H1 (cell line): ENCODE data around the gene OSBPL5. TPM values are rescaled to one million over a fixed set of nuclear protein-coding genes. Genes with fewer than 3 reads are reported as not detected.
A peak's percentile ranks its signal among the peaks of the same experiment; 100 is the strongest.

Experiments used
- CTCF ChIA-PET: fragments of 300-600 bp; sonication (Branson Sonifier 250); formaldehyde crosslinking; loops from one replicate; lab custom pipeline; 2021; ENCODE audit not compliant: partially characterized antibody; lab: Charles Lee
- POLR2A ChIA-PET: fragments of 300-600 bp; sonication (Branson Sonifier 250); formaldehyde crosslinking; loops from one replicate; lab custom pipeline; 2021; ENCODE audit warnings: inconsistent platforms; ENCODE audit not compliant: partially characterized antibody; lab: Charles Lee
- DNase-seq, 2 experiments: peaks; one replicate each; pipeline versions ENCODE4 v3.0.0 to v3.0.0-alpha.2; 2010 to 2022; ENCODE audit warnings: low spot score in 2 of 2, low read depth in 1 of 2, mixed read lengths in 1 of 2
- FAIRE-seq: peaks from 2 replicates; lab custom pipeline; 2011; peaks lifted over from hg19 to GRCh38; lab: Jason Lieb, UNC
- H2AFZ ChIP-seq: 2 replicates; pipeline ENCODE4 v1.8.1; 2012; ENCODE audit warnings: low read length, inconsistent platforms
- H2AK5ac ChIP-seq: 2 replicates; pipeline ENCODE4 v1.6.1; 2013; ENCODE audit warnings: low read depth, low read length
- H2BK120ac ChIP-seq: replicated peaks from 2 replicates; pipeline ENCODE3; 2013; ENCODE audit warnings: low read depth, low read length, inconsistent platforms
- H2BK12ac ChIP-seq: 2 replicates; pipeline ENCODE4 v1.6.1; 2013; ENCODE audit warnings: low read depth, low read length
- H2BK15ac ChIP-seq: 2 replicates; pipeline ENCODE4 v1.6.1; 2013; ENCODE audit warnings: low read length
- H2BK20ac ChIP-seq: 2 replicates; pipeline ENCODE4 v1.6.1; 2013; ENCODE audit warnings: low read length
- H2BK5ac ChIP-seq: 2 replicates; pipeline ENCODE4 v1.6.1; 2013; ENCODE audit warnings: low read depth, low read length
- H3K14ac ChIP-seq: 2 replicates; pipeline ENCODE4 v1.6.1; 2013; ENCODE audit warnings: inconsistent platforms; ENCODE audit not compliant: insufficient read length
- H3K18ac ChIP-seq: 2 replicates; pipeline ENCODE4 v1.6.1; 2013; ENCODE audit warnings: low read length; ENCODE audit errors: extremely low read depth
- H3K23ac ChIP-seq: 2 replicates; pipeline ENCODE4 v1.6.1; 2013; ENCODE audit warnings: inconsistent platforms; ENCODE audit not compliant: insufficient read length
- H3K23me2 ChIP-seq: 2 replicates; pipeline ENCODE4 v1.6.1; 2013; ENCODE audit warnings: low read depth, low read length
- H3K27ac ChIP-seq: 2 replicates; pipeline ENCODE4 v1.6.1; 2011; ENCODE audit warnings: low read depth, low read length, inconsistent platforms
- H3K27me3 ChIP-seq, 4 experiments: replicated peaks in 1 of 4; 1 replicate in 1 of 4; 2 replicates in 3 of 4; pipeline versions ENCODE4 v1.6.1 to v1.8.1; 2011 to 2013; ENCODE audit warnings: low read length in 3 of 4, mild to moderate bottlenecking in 3 of 4, inconsistent platforms in 2 of 4, mixed read lengths in 2 of 4, moderate library complexity in 1 of 4; ENCODE audit not compliant: control insufficient read depth in 3 of 4, insufficient read depth in 3 of 4; ENCODE audit errors: extremely low read depth in 1 of 4
- H3K36me3 ChIP-seq, 4 experiments: 2 replicates each; pipeline versions ENCODE4 v1.6.1 to v1.8.1; 2011 to 2013; ENCODE audit warnings: mild to moderate bottlenecking in 4 of 4, low read length in 3 of 4, moderate library complexity in 2 of 4, control low read depth in 1 of 4, inconsistent platforms in 1 of 4; ENCODE audit not compliant: insufficient read depth in 4 of 4, control insufficient read depth in 2 of 4
- H3K4ac ChIP-seq: replicated peaks from 2 replicates; pipeline ENCODE3; 2013; ENCODE audit warnings: low read length, low read depth, mixed read lengths, inconsistent platforms; ENCODE audit not compliant: insufficient read length
- H3K4me1 ChIP-seq, 4 experiments: replicated peaks in 1 of 4; 1 replicate in 1 of 4; 2 replicates in 3 of 4; pipeline versions ENCODE4 v1.6.1 to v1.8.1; 2011 to 2013; ENCODE audit warnings: low read length in 3 of 4, inconsistent platforms in 2 of 4, mixed read lengths in 1 of 4; ENCODE audit not compliant: insufficient read depth in 4 of 4, control insufficient read depth in 3 of 4
- H3K4me2 ChIP-seq, 2 experiments: 2 replicates each; pipeline versions ENCODE4 v1.6.1 to v1.8.1; 2011 to 2013; ENCODE audit warnings: low read depth in 2 of 2, low read length in 2 of 2, control low read depth in 1 of 2, inconsistent platforms in 1 of 2, mild to moderate bottlenecking in 1 of 2; ENCODE audit not compliant: insufficient read depth in 1 of 2
- H3K4me3 ChIP-seq, 4 experiments: fragments of 200-600, 300-600 bp in 1 of 4; sonication (generic), shearing (Covaris generic), sonication (Bioruptor Twin) in 1 of 4; 2 replicates each; pipeline versions ENCODE4 v1.5.1 to v1.8.1; 2011 to 2016; ENCODE audit warnings: low read length in 4 of 4, low read depth in 3 of 4, control low read depth in 2 of 4, inconsistent platforms in 2 of 4, mild to moderate bottlenecking in 2 of 4, mixed read lengths in 1 of 4, moderate library complexity in 1 of 4; ENCODE audit not compliant: insufficient read depth in 2 of 4; ENCODE audit errors: extremely low read depth in 1 of 4
- H3K56ac ChIP-seq: replicated peaks from 2 replicates; pipeline ENCODE3; 2013; ENCODE audit warnings: low read depth, mild to moderate bottlenecking, mixed read lengths, low read length, inconsistent platforms; ENCODE audit not compliant: insufficient read length
- H3K79me1 ChIP-seq: 2 replicates; pipeline ENCODE4 v1.6.1; 2013; ENCODE audit warnings: low read depth, low read length, control low read depth
- H3K79me2 ChIP-seq, 2 experiments: 2 replicates each; pipeline versions ENCODE4 v1.6.1 to v1.8.1; 2012 to 2013; ENCODE audit warnings: low read length in 2 of 2, mild to moderate bottlenecking in 2 of 2, inconsistent platforms in 1 of 2; ENCODE audit not compliant: insufficient read depth in 2 of 2, control insufficient read depth in 1 of 2
- H3K9ac ChIP-seq, 4 experiments: replicated peaks in 1 of 4; 1 replicate in 1 of 4; 2 replicates in 3 of 4; pipeline versions ENCODE4 v1.6.1 to v1.8.1; 2011 to 2013; ENCODE audit warnings: low read depth in 3 of 4, low read length in 3 of 4, control low read depth in 2 of 4, mild to moderate bottlenecking in 2 of 4, moderate library complexity in 2 of 4, inconsistent platforms in 1 of 4; ENCODE audit errors: extremely low read depth in 1 of 4
- H3K9me3 ChIP-seq, 2 experiments: 2 replicates each; pipeline versions ENCODE4 v1.6.1 to v1.8.1; 2012 to 2013; ENCODE audit warnings: mild to moderate bottlenecking in 2 of 2, moderate library complexity in 2 of 2, control low read depth in 1 of 2, inconsistent platforms in 1 of 2, low read depth in 1 of 2, low read length in 1 of 2, mixed read lengths in 1 of 2; ENCODE audit not compliant: insufficient read depth in 2 of 2
- H4K20me1 ChIP-seq, 2 experiments: replicated peaks in 1 of 2; 2 replicates each; pipeline versions ENCODE3 to v1.8.1; 2011 to 2013; ENCODE audit warnings: inconsistent platforms in 2 of 2, low read length in 2 of 2, mild to moderate bottlenecking in 1 of 2; ENCODE audit not compliant: insufficient read depth in 2 of 2, control insufficient read depth in 1 of 2
- H4K5ac ChIP-seq: 2 replicates; pipeline ENCODE4 v1.6.1; 2013; ENCODE audit warnings: low read length, low read depth, mixed read lengths, inconsistent platforms; ENCODE audit not compliant: insufficient read length
- H4K8ac ChIP-seq: 2 replicates; pipeline ENCODE4 v1.8.0; 2013; ENCODE audit warnings: mild to moderate bottlenecking, moderate library complexity, low read length, inconsistent platforms; ENCODE audit not compliant: insufficient read depth; ENCODE audit errors: extremely low read depth
- H4K91ac ChIP-seq: replicated peaks from 2 replicates; pipeline ENCODE3; 2013; ENCODE audit warnings: low read length, mixed read lengths, inconsistent platforms; ENCODE audit not compliant: insufficient read length
- BCL11A ChIP-seq, 2 experiments: IDR thresholded peaks; one replicate each; pipeline ENCODE4 v1.6.1; 2011; ENCODE audit warnings: low read depth in 2 of 2, low read length in 2 of 2, mild to moderate bottlenecking in 2 of 2
- HDAC2 ChIP-seq, 2 experiments: fragments of 300-600 bp in 1 of 2; sonication (generic) in 1 of 2; IDR thresholded peaks; 2 replicates each; pipeline ENCODE4 v1.6.1; 2011 to 2012; ENCODE audit warnings: low read depth in 2 of 2, low read length in 2 of 2, mild to moderate bottlenecking in 2 of 2, moderate library complexity in 2 of 2, borderline replicate concordance in 1 of 2, inconsistent platforms in 1 of 2
- HDAC6 ChIP-seq: IDR thresholded peaks from one replicate; pipeline ENCODE4 v1.7.1; 2012; ENCODE audit warnings: low read depth, mild to moderate bottlenecking, inconsistent platforms, low read length, moderate library complexity
- JUN ChIP-seq: IDR thresholded peaks from 2 replicates; pipeline ENCODE4 v1.6.1; 2011; ENCODE audit warnings: low read depth, mild to moderate bottlenecking, improper control_type of control experiment, low read length
- RAD21 ChIP-seq, 2 experiments: IDR thresholded peaks in 1 of 2; conservative IDR thresholded peaks in 1 of 2; 2 replicates each; pipeline ENCODE4 v1.6.1; 2011; ENCODE audit warnings: low read depth in 2 of 2, low read length in 2 of 2, improper control_type of control experiment in 1 of 2, inconsistent platforms in 1 of 2, mild to moderate bottlenecking in 1 of 2, moderate library complexity in 1 of 2
- WGBS, 2 experiments: shearing (Covaris generic) in 1 of 2; methylation state at CpG; one replicate each; pipeline versions ENCODE4 v1.1.6 to v1.1.7; 2013 to 2015; ENCODE audit warnings: low lambda C conversion rate in 2 of 2, mixed read lengths in 2 of 2, inconsistent platforms in 1 of 2, low coverage in 1 of 2, missing lambda C conversion rate in 1 of 2; ENCODE audit not compliant: insufficient replicate concordance in 2 of 2, insufficient coverage in 1 of 2, insufficient read length in 1 of 2; ENCODE audit errors: extremely low coverage in 1 of 2, missing lambda C conversion rate in 1 of 2; 5-methylcytosine and 5-hydroxymethylcytosine counted together
- polyA plus RNA-seq, 7 experiments: library from polyadenylated mRNA; depleted of rRNA in 3 of 7; stranded (reverse) in 5 of 7; unstranded in 2 of 7; fragments of >200 nt in 5 of 7; fragments of 200-250 nt in 2 of 7; gene quantifications; 1 replicate in 5 of 7; 2 replicates in 1 of 7; 4 replicates in 1 of 7; pipeline versions ENCODE4 v1.2.1 to v1.2.3, GENCODE V29; 2011 to 2013; ENCODE audit warnings: missing spikeins in 2 of 7, mixed read lengths in 2 of 7
- total RNA-seq: library from RNA; stranded (reverse); fragmentation: NEBNext Ultra II Directional; extraction: Animal tissue kit (Norgen Biotek cat#: 25700); gene quantifications from 2 replicates; pipeline ENCODE4 v1.2.1, GENCODE V29; 2021

Gene OSBPL5
- total and polyA plus RNA-seq, 2 of the 8 experiments (the other 6 are each of a cell fraction or from before 2014, with no cell fraction given): 3.4 to 9.9 TPM

- no peak overlapping the region for H4K91ac ChIP-seq
- H2BK12ac ChIP-seq: 0 out of 2 replicates have a peak overlapping the region, but pooled peaks have one; percentile 17
- H2AK5ac ChIP-seq: peak overlapping the region; percentile 32; the same call in 1 of the 2 replicates
- H4K20me1 ChIP-seq: peaks cover 0 to 10% of the 10 kb centered on the region in 2 experiments
- H3K27ac ChIP-seq: no peak overlapping the region
- H3K4me2 ChIP-seq: no peak overlapping the region
- H3K56ac ChIP-seq: no peak overlapping the region
- 67% methylated on average over 14 of the region's 16 CpGs; no CpG with 5 or more reads in 1 of the 2 experiments for WGBS, 2 experiments
- H3K23me2 ChIP-seq: peaks cover 19% of the 10 kb centered on the region
- no peak overlapping the region for H2BK120ac ChIP-seq
- H2AFZ ChIP-seq: no peak overlapping the region
- no peaks in the 10 kb centered on the region for H3K79me1 ChIP-seq
- no peak overlapping the region; a peak in 1 of 7 replicates for H3K9ac ChIP-seq
- ChIA-PET CTCF (interaction anchor here (0.6 to 12.0 kb wide), 9 partner anchors 8 to 276 kb away, joined by 3 to 99 read pairs (median 4); no protein-coding TSS in a partner anchor), POLR2A (interaction anchor here (0.9 to 1.1 kb wide), 2 partner anchors 10 to 19 kb away, joined by 3 read pairs; no protein-coding TSS in a partner anchor)
- DNase-seq (no peak), FAIRE-seq (no peak)
- H3K36me3 ChIP-seq: no peaks in the 10 kb centered on the region
- no peak overlapping the region for H4K5ac ChIP-seq
- no peak overlapping the region for H2BK20ac ChIP-seq
- no peak overlapping the region for H3K23ac ChIP-seq
- no peaks in the 10 kb centered on the region for H3K9me3 ChIP-seq
- H3K79me2 ChIP-seq: no peaks in the 10 kb centered on the region
- H4K8ac ChIP-seq: no peak overlapping the region
- peak; percentile 16 to 26; a peak in 1 of 4 replicates for TF ChIP-seq RAD21 (IDR thresholded peaks at IDR 0.05 in 1 of 2, conservative IDR thresholded peaks at IDR 0.05 in 1 of 2; ENCODE audit: low read depth in 2 of 2, low read length in 2 of 2)
- TF ChIP-seq HDAC6: no peak
- TF ChIP-seq BCL11A (IDR thresholded peaks at IDR 0.05; ENCODE audit: low read depth in 2 of 2, low read length in 2 of 2): no peak
- TF ChIP-seq JUN: no peak
- no peak for TF ChIP-seq HDAC2 (IDR thresholded peaks at IDR 0.05; ENCODE audit: borderline replicate concordance in 1 of 2, low read depth in 2 of 2, low read length in 2 of 2)
- H3K4me3 ChIP-seq: no peak overlapping the region
- H3K18ac ChIP-seq: no peak overlapping the region
- no peak overlapping the region for H2BK5ac ChIP-seq
- no peak overlapping the region for H2BK15ac ChIP-seq
- H3K4ac ChIP-seq: no peak overlapping the region
- H3K4me1 ChIP-seq: peaks cover 0 to 4% (median under 1%) of the 10 kb centered on the region in 4 experiments; a peak in 6 of 7 replicates
- H3K14ac ChIP-seq: no peak overlapping the region
- peaks cover 10 to 42% (median 32%) of the 10 kb centered on the region in 4 experiments for H3K27me3 ChIP-seq
Observed at GRCh38 chr11:3205261-3206155, 40.4 kb upstream of the OSBPL5 start.
